Loucy (cell line): ENCODE results near the gene FAF1.

Experiments
- H2AFZ ChIP-seq: fragments of 200-600 bp; sonication (generic); 2 replicates; pipeline ENCODE4 v1.6.0; 2016; ENCODE audit warnings: antibody characterized with exemption, mild to moderate bottlenecking, low read length, moderate library complexity
- H3F3A ChIP-seq: fragments of 200-600 bp; 2 replicates; pipeline ENCODE4 v1.6.0; 2016; ENCODE audit warnings: antibody characterized with exemption, low read depth, mild to moderate bottlenecking
- H3K27me3 ChIP-seq: fragments of 200-600 bp; sonication (generic); 2 replicates; pipeline ENCODE4 v1.6.1; 2014; ENCODE audit warnings: low read length, mild to moderate bottlenecking; ENCODE audit not compliant: insufficient read depth, poor library complexity, severe bottlenecking
- H3K36me3 ChIP-seq: fragments of 200-600 bp; sonication (generic); 2 replicates; pipeline ENCODE4 v1.6.1; 2016; ENCODE audit warnings: low read length; ENCODE audit not compliant: insufficient read depth
- H3K4me1 ChIP-seq: fragments of 200-600 bp; sonication (generic); 2 replicates; pipeline ENCODE4 v1.5.1; 2014; ENCODE audit warnings: low read length, mild to moderate bottlenecking; ENCODE audit not compliant: insufficient read depth, poor library complexity, severe bottlenecking
- H3K4me2 ChIP-seq: fragments of 200-600 bp; sonication (generic); 2 replicates; pipeline ENCODE4 v1.6.0; 2014; ENCODE audit warnings: antibody characterized with exemption, low read length, low read depth, mild to moderate bottlenecking; ENCODE audit not compliant: poor library complexity, severe bottlenecking
- H3K4me3 ChIP-seq: fragments of 200-600 bp; sonication (generic); 2 replicates; pipeline ENCODE4 v1.5.1; 2014; ENCODE audit warnings: low read length, mild to moderate bottlenecking, mixed read lengths; ENCODE audit not compliant: poor library complexity, severe bottlenecking
- H3K79me2 ChIP-seq: fragments of 200-600 bp; sonication (generic); 2 replicates; pipeline ENCODE4 v1.6.1; 2014; ENCODE audit warnings: low read length; ENCODE audit not compliant: insufficient read depth
- H3K9ac ChIP-seq: fragments of 200-600 bp; sonication (generic); 2 replicates; pipeline ENCODE4 v1.6.0; 2014; ENCODE audit warnings: mild to moderate bottlenecking, low read depth, low read length, moderate library complexity; ENCODE audit not compliant: poor library complexity, severe bottlenecking
- H3K9me2 ChIP-seq: fragments of 200-600 bp; sonication (generic); replicated peaks from 2 replicates; pipeline ENCODE4 v1.6.1; 2016; ENCODE audit warnings: low read depth, low read length, mixed read lengths
- H3K9me3 ChIP-seq: fragments of 200-600 bp; sonication (generic); 2 replicates; pipeline ENCODE4 v1.6.1; 2014; ENCODE audit warnings: mild to moderate bottlenecking, antibody characterized with exemption, low read length, low read depth; ENCODE audit not compliant: insufficient read depth
- H4K20me1 ChIP-seq: fragments of 200-600 bp; sonication (generic); 2 replicates; pipeline ENCODE4 v1.6.0; 2014; ENCODE audit warnings: antibody characterized with exemption, low read length, mild to moderate bottlenecking; ENCODE audit not compliant: insufficient read depth, poor library complexity, severe bottlenecking
- EZH2phosphoT487 ChIP-seq: fragments of 200-600 bp; IDR thresholded peaks from 2 replicates; pipeline ENCODE4 v1.6.1; 2018; ENCODE audit warnings: antibody characterized with exemption, mild to moderate bottlenecking, moderate library complexity, borderline replicate concordance
- TF ChIP-seq, protein P1 (sequence below): fragments of 200-600 bp; sonication (generic); conservative IDR thresholded peaks from 2 replicates; pipeline ENCODE4 v1.5.1; 2014; ENCODE audit warnings: mild to moderate bottlenecking, antibody characterized with exemption, low read length

FAF1 gene

DNA sequence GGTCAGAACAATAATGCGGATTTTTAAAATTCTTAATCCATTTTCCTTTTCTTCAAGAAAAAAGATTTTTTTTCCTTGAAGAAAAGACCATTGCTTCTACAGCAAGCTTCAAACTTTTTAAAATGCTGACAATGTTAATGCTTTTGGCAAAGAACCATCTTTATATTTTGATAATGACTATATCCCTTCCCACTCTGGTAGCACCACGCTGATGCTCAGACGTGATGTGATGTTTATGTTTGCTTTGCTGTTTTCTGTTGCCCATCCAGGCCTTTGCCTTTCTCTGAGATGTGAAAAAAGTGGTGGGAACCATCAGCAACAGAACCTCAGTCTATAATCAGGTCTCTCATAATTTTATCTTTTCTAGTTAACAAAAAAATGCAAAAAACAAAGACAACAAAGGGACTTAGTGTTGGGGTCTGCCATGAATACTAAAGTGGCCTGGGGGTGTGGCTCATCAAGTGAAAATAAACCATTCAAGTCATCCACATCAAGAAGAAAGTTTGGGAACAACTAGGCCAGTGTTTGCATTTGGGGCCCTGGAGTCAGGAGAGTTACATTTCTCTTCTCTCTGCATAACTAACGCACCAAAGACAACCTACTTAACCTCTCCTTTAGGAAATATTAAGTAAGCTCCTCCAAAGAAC is 292.2 kb downstream of the FAF1 start:
- no peak for TF ChIP-seq EZH2phosphoT487
- no peaks in the 10 kb centered on the region for H3K79me2 ChIP-seq
- no peak overlapping the region for H2AFZ ChIP-seq
- peaks cover 6% of the 10 kb centered on the region for H3K4me1 ChIP-seq
- no peak overlapping the region for H3K4me3 ChIP-seq
- no peaks in the 10 kb centered on the region for H3F3A ChIP-seq
- no peaks in the 10 kb centered on the region for H3K27me3 ChIP-seq
- no peaks in the 10 kb centered on the region for H3K9me3 ChIP-seq
- no peak overlapping the region for H3K9ac ChIP-seq
- no peaks in the 10 kb centered on the region for H3K9me2 ChIP-seq
- no peaks in the 10 kb centered on the region for H4K20me1 ChIP-seq
- H3K36me3 ChIP-seq: no peaks in the 10 kb centered on the region; the same call in 1 of the 2 replicates
- H3K4me2 ChIP-seq: no peak overlapping the region

DNA sequence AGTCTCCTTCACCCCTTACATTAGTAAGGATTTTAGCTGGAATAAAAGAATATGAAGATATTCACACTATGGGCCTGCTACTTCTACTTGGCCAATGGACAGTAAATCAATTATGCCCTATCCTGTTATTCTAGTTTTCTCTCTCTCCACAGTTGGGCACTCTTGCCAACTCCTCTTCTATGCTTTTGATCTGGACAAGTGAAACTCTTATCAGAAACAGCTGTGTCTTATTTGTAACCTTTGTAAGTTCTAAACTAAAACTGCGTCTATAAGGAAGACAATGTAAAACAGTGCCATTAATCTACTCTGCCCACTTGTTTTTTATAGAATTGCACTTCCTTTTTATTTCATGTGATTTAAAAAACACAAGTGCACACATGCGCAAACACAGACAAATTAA is 292.8 kb downstream of the FAF1 start:
- Histone ChIP-seq H3F3A (no peaks in the 10 kb centered on the region), H3K4me1 (peaks cover 6% of the 10 kb centered on the region), H3K36me3 (no peaks in the 10 kb centered on the region; the same call in 1 of the 2 replicates), H3K9me2 (no peaks in the 10 kb centered on the region), H3K4me3 (no peak overlapping the region), H4K20me1 (no peaks in the 10 kb centered on the region), H3K9me3 (no peaks in the 10 kb centered on the region), H3K9ac (no peak overlapping the region), H3K4me2 (no peak overlapping the region), H2AFZ (no peak overlapping the region), H3K79me2 (no peaks in the 10 kb centered on the region), H3K27me3 (no peaks in the 10 kb centered on the region)
- TF ChIP-seq, protein P1, sequence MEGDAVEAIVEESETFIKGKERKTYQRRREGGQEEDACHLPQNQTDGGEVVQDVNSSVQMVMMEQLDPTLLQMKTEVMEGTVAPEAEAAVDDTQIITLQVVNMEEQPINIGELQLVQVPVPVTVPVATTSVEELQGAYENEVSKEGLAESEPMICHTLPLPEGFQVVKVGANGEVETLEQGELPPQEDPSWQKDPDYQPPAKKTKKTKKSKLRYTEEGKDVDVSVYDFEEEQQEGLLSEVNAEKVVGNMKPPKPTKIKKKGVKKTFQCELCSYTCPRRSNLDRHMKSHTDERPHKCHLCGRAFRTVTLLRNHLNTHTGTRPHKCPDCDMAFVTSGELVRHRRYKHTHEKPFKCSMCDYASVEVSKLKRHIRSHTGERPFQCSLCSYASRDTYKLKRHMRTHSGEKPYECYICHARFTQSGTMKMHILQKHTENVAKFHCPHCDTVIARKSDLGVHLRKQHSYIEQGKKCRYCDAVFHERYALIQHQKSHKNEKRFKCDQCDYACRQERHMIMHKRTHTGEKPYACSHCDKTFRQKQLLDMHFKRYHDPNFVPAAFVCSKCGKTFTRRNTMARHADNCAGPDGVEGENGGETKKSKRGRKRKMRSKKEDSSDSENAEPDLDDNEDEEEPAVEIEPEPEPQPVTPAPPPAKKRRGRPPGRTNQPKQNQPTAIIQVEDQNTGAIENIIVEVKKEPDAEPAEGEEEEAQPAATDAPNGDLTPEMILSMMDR: no peak
- no peak for TF ChIP-seq EZH2phosphoT487

DNA sequence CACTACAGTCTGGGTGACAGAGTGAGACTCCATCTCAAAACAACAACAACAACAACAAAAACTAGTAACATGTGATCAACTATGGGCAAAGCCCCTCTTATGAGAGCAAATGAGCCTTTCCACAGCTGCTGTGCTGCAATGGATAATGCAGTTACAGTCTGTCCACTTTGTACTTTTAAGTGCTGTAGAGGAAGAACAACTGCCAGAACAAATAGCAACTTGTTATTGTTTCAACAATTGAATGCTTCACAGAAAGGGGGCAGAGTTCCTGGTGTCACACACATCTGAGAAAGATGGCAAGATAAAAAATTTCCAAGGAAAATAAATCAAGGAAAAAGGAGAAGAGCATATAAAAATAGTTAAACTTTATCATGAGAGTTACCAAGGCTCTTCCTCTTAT is 293.2 kb downstream of the FAF1 start:
- no peak overlapping the region for H3K4me2 ChIP-seq
- no peaks in the 10 kb centered on the region for H3K79me2 ChIP-seq
- no peak overlapping the region for H3K4me3 ChIP-seq
- no peaks in the 10 kb centered on the region for H3K9me2 ChIP-seq
- H3K36me3 ChIP-seq: no peaks in the 10 kb centered on the region; the same call in 1 of the 2 replicates
- H4K20me1 ChIP-seq: no peaks in the 10 kb centered on the region
- no peaks in the 10 kb centered on the region for H3F3A ChIP-seq
- H2AFZ ChIP-seq: no peak overlapping the region
- H3K4me1 ChIP-seq: peaks cover 6% of the 10 kb centered on the region
- no peaks in the 10 kb centered on the region for H3K27me3 ChIP-seq
- H3K9me3 ChIP-seq: no peaks in the 10 kb centered on the region
- no peak overlapping the region for H3K9ac ChIP-seq
- TF ChIP-seq, protein P1: no peak
- no peak for TF ChIP-seq EZH2phosphoT487

DNA sequence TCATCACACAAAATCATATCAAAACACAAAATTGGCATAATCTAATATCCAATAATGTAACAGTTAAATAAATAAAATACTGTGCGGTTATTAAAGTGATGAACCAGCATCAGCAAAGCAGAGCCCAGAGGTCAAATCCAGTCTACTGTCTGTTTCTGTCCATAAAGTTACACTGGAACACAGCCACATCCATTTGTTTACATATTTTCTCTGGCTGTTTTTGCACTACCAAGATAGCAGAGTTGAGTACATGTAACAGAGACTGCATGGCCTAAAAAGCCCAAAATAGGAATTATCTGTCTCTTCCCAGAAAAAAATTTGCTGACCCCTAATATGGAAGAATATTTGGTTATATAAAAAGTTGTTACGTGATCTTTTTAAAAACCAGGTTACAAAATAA is 294.7 kb downstream of the FAF1 start:
- no peak overlapping the region for H2AFZ ChIP-seq
- TF ChIP-seq EZH2phosphoT487: no peak
- TF ChIP-seq, protein P1: no peak
- no peak overlapping the region for H3K9ac ChIP-seq
- H3K9me3 ChIP-seq: no peaks in the 10 kb centered on the region
- no peaks in the 10 kb centered on the region for H3F3A ChIP-seq
- H3K36me3 ChIP-seq: no peaks in the 10 kb centered on the region; the same call in 1 of the 2 replicates
- no peak overlapping the region for H3K4me2 ChIP-seq
- peaks cover 6% of the 10 kb centered on the region for H3K4me1 ChIP-seq
- H3K27me3 ChIP-seq: no peaks in the 10 kb centered on the region
- no peaks in the 10 kb centered on the region for H4K20me1 ChIP-seq
- no peak overlapping the region for H3K4me3 ChIP-seq
- no peaks in the 10 kb centered on the region for H3K9me2 ChIP-seq
- H3K79me2 ChIP-seq: no peaks in the 10 kb centered on the region
